Measurements from ENCODE around the gene ZNF423.

DNA sequence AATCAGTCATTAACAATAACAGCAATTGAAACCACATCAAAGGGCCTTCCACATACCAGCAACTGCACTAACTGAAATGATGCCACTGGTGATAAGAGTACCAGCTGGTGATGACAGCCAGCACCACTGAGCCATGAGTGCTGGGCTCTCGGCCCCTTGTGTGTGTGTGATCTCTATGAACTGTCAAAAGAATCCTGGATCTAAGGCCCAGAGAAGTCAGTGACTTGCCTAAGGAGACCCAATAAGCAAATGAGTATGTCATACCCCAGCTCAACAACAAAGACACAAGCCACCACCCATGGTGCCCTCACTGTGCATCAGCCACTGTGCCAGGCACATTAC, 220.9 kb downstream of the ZNF423 start:
- no peak for TF ChIP-seq CEBPB (IDR thresholded peaks at IDR 0.05; ENCODE audit: borderline replicate concordance, low read depth, low read length)
- no peak for TF ChIP-seq JUNB (CRISPR knock-in tag; IDR thresholded peaks at IDR 0.05; ENCODE audit: borderline replicate concordance)
- no peak for TF ChIP-seq PHF20 (CRISPR knock-in tag; IDR thresholded peaks at IDR 0.05)
- TF ChIP-seq, protein P1, sequence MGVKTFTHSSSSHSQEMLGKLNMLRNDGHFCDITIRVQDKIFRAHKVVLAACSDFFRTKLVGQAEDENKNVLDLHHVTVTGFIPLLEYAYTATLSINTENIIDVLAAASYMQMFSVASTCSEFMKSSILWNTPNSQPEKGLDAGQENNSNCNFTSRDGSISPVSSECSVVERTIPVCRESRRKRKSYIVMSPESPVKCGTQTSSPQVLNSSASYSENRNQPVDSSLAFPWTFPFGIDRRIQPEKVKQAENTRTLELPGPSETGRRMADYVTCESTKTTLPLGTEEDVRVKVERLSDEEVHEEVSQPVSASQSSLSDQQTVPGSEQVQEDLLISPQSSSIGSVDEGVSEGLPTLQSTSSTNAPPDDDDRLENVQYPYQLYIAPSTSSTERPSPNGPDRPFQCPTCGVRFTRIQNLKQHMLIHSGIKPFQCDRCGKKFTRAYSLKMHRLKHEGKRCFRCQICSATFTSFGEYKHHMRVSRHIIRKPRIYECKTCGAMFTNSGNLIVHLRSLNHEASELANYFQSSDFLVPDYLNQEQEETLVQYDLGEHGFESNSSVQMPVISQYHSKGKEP (CRISPR knock-in tag; IDR thresholded peaks at IDR 0.05), result no peak

Measured in HepG2 (cell line).